Measurements from ENCODE around the gene FAM76A.

GRCh38 chr1:27809883-27810282 lies 84.1 kb downstream of the FAM76A start:
- TF ChIP-seq CTCF (IDR thresholded peaks at IDR 0.05) = no peak
- TF ChIP-seq POLR2A (IDR thresholded peaks at IDR 0.05) = no peak

All from right lobe of liver (tissue), 4 donors.